Lower leg skin (tissue), 3 donors: Measurements from ENCODE around the gene SLC5A11.

ENCODE experiments used
- POLR2A ChIP-seq, 2 donors: fragments of 450-650 bp; IDR thresholded peaks; one replicate each; pipeline ENCODE4 v1.6.1; 2016 to 2017; ENCODE audit warnings: antibody characterized with exemption in 2 of 2, mild to moderate bottlenecking in 1 of 2, moderate library complexity in 1 of 2
- TF ChIP-seq, protein P1 (sequence below), 3 donors: fragments of 450-650 bp; IDR thresholded peaks; one replicate each; pipeline ENCODE4 v1.5.1; 2016; ENCODE audit warnings: antibody characterized with exemption in 3 of 3, mild to moderate bottlenecking in 3 of 3, moderate library complexity in 2 of 3

- TF ChIP-seq, protein P1, sequence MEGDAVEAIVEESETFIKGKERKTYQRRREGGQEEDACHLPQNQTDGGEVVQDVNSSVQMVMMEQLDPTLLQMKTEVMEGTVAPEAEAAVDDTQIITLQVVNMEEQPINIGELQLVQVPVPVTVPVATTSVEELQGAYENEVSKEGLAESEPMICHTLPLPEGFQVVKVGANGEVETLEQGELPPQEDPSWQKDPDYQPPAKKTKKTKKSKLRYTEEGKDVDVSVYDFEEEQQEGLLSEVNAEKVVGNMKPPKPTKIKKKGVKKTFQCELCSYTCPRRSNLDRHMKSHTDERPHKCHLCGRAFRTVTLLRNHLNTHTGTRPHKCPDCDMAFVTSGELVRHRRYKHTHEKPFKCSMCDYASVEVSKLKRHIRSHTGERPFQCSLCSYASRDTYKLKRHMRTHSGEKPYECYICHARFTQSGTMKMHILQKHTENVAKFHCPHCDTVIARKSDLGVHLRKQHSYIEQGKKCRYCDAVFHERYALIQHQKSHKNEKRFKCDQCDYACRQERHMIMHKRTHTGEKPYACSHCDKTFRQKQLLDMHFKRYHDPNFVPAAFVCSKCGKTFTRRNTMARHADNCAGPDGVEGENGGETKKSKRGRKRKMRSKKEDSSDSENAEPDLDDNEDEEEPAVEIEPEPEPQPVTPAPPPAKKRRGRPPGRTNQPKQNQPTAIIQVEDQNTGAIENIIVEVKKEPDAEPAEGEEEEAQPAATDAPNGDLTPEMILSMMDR (IDR thresholded peaks at IDR 0.05): no peak
- no peak for TF ChIP-seq POLR2A (IDR thresholded peaks at IDR 0.05)
These were observed 40.3 kb upstream of the SLC5A11 start for GRCh38 chr16:24805484-24805883.
